Keratinocyte (primary cell): ENCODE data around the gene DISP2. TPM values are rescaled to one million over a fixed set of nuclear protein-coding genes. Genes with fewer than 3 reads are reported as not detected.

ENCODE experiments used
- DNase-seq: peaks from one replicate; pipeline ENCODE4 v3.0.0-alpha.2; 2011; ENCODE audit warnings: low read depth, missing footprints, low spot score
- FAIRE-seq: peaks from 2 replicates; lab custom pipeline; 2011; peaks lifted over from hg19 to GRCh38; lab: Jason Lieb, UNC
- H2AFZ ChIP-seq: 2 replicates; pipeline ENCODE4 v1.6.0; 2012; ENCODE audit warnings: low read length, control low read depth, inconsistent platforms; ENCODE audit not compliant: control insufficient read depth
- H3K27ac ChIP-seq: 2 replicates; pipeline ENCODE4 v1.5.1; 2011; ENCODE audit warnings: low read length; ENCODE audit not compliant: control insufficient read depth, insufficient read depth
- H3K27me3 ChIP-seq: 3 replicates; pipeline ENCODE4 v1.6.0; 2011; ENCODE audit warnings: low read length; ENCODE audit not compliant: control insufficient read depth, insufficient read depth; ENCODE audit errors: extremely low read depth
- H3K36me3 ChIP-seq, 2 experiments: 2 replicates in 1 of 2; 3 replicates in 1 of 2; pipeline ENCODE4 v1.5.1; 2011; ENCODE audit warnings: low read length in 2 of 2, mild to moderate bottlenecking in 1 of 2; ENCODE audit not compliant: control insufficient read depth in 2 of 2, insufficient read depth in 2 of 2; ENCODE audit errors: extremely low read depth in 1 of 2
- H3K4me1 ChIP-seq: 3 replicates; pipeline ENCODE4 v1.5.1; 2011; ENCODE audit warnings: low read length; ENCODE audit not compliant: control insufficient read depth, insufficient read depth; ENCODE audit errors: extremely low read depth
- H3K4me2 ChIP-seq: 3 replicates; pipeline ENCODE4 v1.6.0; 2011; ENCODE audit warnings: low read depth, low read length; ENCODE audit not compliant: control insufficient read depth, insufficient read depth; ENCODE audit errors: extremely low read depth
- H3K4me3 ChIP-seq, 3 experiments: fragments of 200-600 bp in 1 of 3; sonication (generic) in 1 of 3; 2 replicates in 2 of 3; 3 replicates in 1 of 3; pipeline ENCODE4 v1.5.1; 2011 to 2016; ENCODE audit warnings: low read length in 3 of 3, mild to moderate bottlenecking in 3 of 3, control low read depth in 2 of 3, inconsistent platforms in 1 of 3, low read depth in 1 of 3, mixed read lengths in 1 of 3, mixed run types in 1 of 3, moderate library complexity in 1 of 3; ENCODE audit not compliant: control insufficient read depth in 2 of 3, insufficient read depth in 2 of 3; ENCODE audit errors: extremely low read depth in 1 of 3
- H3K79me2 ChIP-seq: 2 replicates; pipeline ENCODE4 v1.6.0; 2012; ENCODE audit warnings: low read length; ENCODE audit not compliant: control insufficient read depth, insufficient read depth
- H3K9ac ChIP-seq: 3 replicates; pipeline ENCODE4 v1.6.0; 2011; ENCODE audit warnings: low read length; ENCODE audit not compliant: control insufficient read depth, insufficient read depth; ENCODE audit errors: extremely low read depth
- H3K9me1 ChIP-seq: 3 replicates; pipeline ENCODE4 v1.6.0; 2011; ENCODE audit warnings: low read length; ENCODE audit not compliant: control insufficient read depth, insufficient read depth; ENCODE audit errors: extremely low read depth
- H3K9me3 ChIP-seq: 2 replicates; pipeline ENCODE4 v1.5.1; 2012; ENCODE audit warnings: low read depth, low read length; ENCODE audit not compliant: control insufficient read depth
- H4K20me1 ChIP-seq: 3 replicates; pipeline ENCODE4 v1.6.0; 2011; ENCODE audit warnings: low read length; ENCODE audit not compliant: control insufficient read depth, insufficient read depth; ENCODE audit errors: extremely low read depth
- EZH2 ChIP-seq: IDR thresholded peaks from one replicate; pipeline ENCODE4 v1.6.1; 2012; ENCODE audit warnings: inconsistent platforms, mild to moderate bottlenecking, low read length, moderate library complexity
- dilution Hi-C: fragments of 300-500 bp; cut with MboI; formaldehyde crosslinking; loops from one replicate; pipeline ENCODE4 v1.7.0; 2020; ENCODE audit warnings: low sequenced_read_pairs; ENCODE audit not compliant: extremely low pct_ligation_motif_present
- polyA plus RNA-seq, 5 experiments: library from polyadenylated mRNA; depleted of rRNA in 3 of 5; stranded (reverse) in 3 of 5; stranded (forward) in 1 of 5; unstranded in 1 of 5; fragments of >200 nt; gene quantifications; 1 replicate in 1 of 5; 2 replicates in 3 of 5; 3 replicates in 1 of 5; pipeline versions ENCODE4 v1.2.1 to v1.2.3, GENCODE V29; 2011 to 2012; ENCODE audit warnings: missing spikeins in 2 of 5, low read depth in 1 of 5, low replicate concordance in 1 of 5
- TF ChIP-seq, protein P1 (sequence below), 3 experiments: IDR thresholded peaks in 1 of 3; conservative IDR thresholded peaks in 1 of 3; optimal IDR thresholded peaks in 1 of 3; 2 replicates in 2 of 3; 3 replicates in 1 of 3; pipeline versions ENCODE3 to v1.5.1; 2011; ENCODE audit warnings: low read length in 3 of 3, mild to moderate bottlenecking in 3 of 3, moderate library complexity in 2 of 3, control low read depth in 1 of 3, inconsistent platforms in 1 of 3; ENCODE audit not compliant: insufficient read depth in 2 of 3; ENCODE audit errors: extremely low read depth in 1 of 3

The DISP2 gene
- polyA plus RNA-seq, 1 donor (not counting 4 experiments of a cell fraction or from before 2014, with no cell fraction given), result 0.12 TPM

DNA sequence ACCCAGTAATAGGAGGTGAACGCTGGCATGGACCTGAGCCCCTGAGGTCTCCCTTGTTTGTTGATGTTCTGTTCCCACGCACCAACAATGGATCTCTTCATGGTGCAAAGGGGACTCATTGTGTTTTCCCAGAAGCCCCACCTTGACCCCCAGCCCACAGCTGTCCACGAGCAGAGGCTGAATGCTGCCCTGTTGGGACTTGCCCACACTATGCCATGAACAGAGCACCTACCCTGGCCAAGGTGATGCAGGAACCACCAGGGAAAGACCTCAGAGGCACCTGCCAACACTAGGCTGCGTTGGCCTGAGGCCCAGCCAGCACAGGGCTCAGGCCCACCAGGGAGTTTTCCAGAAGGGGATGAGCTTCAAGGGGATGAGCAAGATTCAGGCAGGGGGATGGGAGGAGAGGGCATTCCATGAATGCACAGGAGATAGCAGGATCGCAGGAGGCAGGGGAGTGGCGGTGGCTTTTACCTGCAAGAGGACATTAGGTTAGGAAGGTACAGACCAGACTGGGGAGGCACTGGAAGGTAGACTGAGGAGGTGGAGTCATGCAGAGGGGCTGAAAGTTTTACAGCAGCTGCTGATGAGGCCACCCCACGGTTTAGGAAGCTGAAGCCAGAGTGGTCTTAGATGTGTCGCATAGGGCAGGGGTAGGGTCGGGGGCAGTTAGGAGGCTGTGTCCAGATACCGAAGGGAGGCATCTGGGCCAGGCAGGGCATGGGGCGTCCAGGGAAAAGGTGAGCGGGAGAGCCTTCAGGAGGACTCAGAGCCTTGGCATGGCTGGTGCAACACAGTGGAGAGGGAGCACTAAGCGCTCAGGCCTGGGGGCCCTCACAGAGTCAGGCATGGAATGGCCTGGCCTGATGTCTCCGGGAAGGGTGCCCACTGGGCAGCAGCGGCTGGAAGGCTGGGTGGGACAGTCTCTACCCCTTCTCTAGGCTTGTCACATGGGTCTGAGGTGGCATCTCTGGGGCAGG, 11.2 kb upstream of the DISP2 start:
- Histone ChIP-seq H4K20me1 (no peaks in the 10 kb centered on the region), H3K4me1 (peaks cover 28% of the 10 kb centered on the region), H3K9ac (no peak overlapping the region), H3K79me2 (no peaks in the 10 kb centered on the region), H3K4me3 (no peak overlapping the region), H2AFZ (no peak overlapping the region), H3K4me2 (no peak overlapping the region), H3K27me3 (no peaks in the 10 kb centered on the region), H3K9me3 (no peaks in the 10 kb centered on the region), H3K9me1 (no peaks in the 10 kb centered on the region), H3K36me3 (no peaks in the 10 kb centered on the region), H3K27ac (no peak overlapping the region)
- FAIRE-seq, result no peak
- dilution Hi-C loops, result no loop called here
- no peak for DNase-seq
- TF ChIP-seq EZH2, result no peak
- TF ChIP-seq, protein P1, sequence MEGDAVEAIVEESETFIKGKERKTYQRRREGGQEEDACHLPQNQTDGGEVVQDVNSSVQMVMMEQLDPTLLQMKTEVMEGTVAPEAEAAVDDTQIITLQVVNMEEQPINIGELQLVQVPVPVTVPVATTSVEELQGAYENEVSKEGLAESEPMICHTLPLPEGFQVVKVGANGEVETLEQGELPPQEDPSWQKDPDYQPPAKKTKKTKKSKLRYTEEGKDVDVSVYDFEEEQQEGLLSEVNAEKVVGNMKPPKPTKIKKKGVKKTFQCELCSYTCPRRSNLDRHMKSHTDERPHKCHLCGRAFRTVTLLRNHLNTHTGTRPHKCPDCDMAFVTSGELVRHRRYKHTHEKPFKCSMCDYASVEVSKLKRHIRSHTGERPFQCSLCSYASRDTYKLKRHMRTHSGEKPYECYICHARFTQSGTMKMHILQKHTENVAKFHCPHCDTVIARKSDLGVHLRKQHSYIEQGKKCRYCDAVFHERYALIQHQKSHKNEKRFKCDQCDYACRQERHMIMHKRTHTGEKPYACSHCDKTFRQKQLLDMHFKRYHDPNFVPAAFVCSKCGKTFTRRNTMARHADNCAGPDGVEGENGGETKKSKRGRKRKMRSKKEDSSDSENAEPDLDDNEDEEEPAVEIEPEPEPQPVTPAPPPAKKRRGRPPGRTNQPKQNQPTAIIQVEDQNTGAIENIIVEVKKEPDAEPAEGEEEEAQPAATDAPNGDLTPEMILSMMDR (optimal IDR thresholded peaks at IDR 0.05 in 1 of 3, IDR thresholded peaks at IDR 0.05 in 1 of 3, conservative IDR thresholded peaks at IDR 0.05 in 1 of 3; ENCODE audit: extremely low read depth in 1 of 3, insufficient read depth in 2 of 3, low read length in 3 of 3), result no peak

DNA sequence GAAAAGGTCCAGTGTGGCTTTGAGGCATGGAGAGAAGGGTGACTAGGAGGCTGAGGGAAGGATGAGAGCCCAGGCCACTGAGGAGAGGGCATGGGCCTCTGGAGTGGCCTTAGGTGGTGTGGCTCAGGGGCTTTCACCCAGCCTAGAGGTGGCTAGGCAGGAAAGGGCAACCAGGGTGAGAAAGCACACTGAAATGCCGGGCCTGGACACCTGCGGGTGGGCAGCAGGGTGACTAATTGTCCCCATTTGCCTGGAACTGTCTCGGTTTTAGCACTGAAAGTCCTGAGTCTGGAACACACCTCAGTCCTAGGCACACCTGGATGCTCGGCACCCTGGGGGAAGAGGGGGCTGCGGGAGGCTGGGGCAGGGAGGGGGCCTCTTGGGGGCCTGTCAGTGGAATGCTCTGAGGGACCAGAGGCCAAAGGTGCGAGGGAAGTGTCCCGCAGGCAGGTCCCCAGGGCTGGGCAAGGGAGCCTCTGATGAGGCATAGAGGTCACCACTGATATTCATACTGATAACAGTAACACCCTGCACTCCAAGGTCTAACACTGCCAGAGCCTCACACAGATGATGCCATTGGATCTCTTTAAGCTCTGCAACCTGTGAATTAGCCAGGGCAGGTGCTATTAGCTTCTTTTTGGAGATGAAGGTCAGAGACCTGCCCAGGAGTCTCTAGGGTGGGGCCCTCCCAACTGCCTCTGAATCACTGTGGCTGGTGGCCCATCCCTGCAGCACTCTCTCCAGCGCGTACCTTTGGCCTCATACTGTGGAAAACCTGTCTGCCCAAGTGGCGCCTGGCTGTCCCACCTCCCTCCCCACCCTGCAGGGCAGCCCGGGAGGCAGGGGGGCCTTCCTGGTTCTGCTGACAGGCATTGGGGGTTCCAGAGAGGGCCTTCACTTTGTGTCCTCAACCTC, 10.2 kb upstream of the DISP2 start:
- Histone ChIP-seq H3K9me1 (no peaks in the 10 kb centered on the region), H3K4me2 (no peak overlapping the region), H3K36me3 (no peaks in the 10 kb centered on the region), H4K20me1 (no peaks in the 10 kb centered on the region), H2AFZ (no peak overlapping the region), H3K4me3 (no peak overlapping the region), H3K4me1 (peaks cover 20% of the 10 kb centered on the region), H3K27me3 (no peaks in the 10 kb centered on the region), H3K9ac (no peak overlapping the region), H3K9me3 (no peaks in the 10 kb centered on the region), H3K27ac (no peak overlapping the region), H3K79me2 (no peaks in the 10 kb centered on the region)
- DNase-seq, result no peak
- dilution Hi-C loops, result no loop called here
- TF ChIP-seq, protein P1 (optimal IDR thresholded peaks at IDR 0.05 in 1 of 3, IDR thresholded peaks at IDR 0.05 in 1 of 3, conservative IDR thresholded peaks at IDR 0.05 in 1 of 3; ENCODE audit: extremely low read depth in 1 of 3, insufficient read depth in 2 of 3, low read length in 3 of 3), result no peak
- TF ChIP-seq EZH2, result no peak
- FAIRE-seq, result no peak
